ENCODE data around the gene APOD.

- TF ChIP-seq CTCF (IDR thresholded peaks at IDR 0.05) (no peak), POLR2A (IDR thresholded peaks at IDR 0.05) (no peak)
Measured at GRCh38 chr3:195548987-195549386, 34.8 kb downstream of the APOD start.
